K562 (cell line): ENCODE measurements around the gene MAEL. TPM values are rescaled to one million over a fixed set of nuclear protein-coding genes. Genes with fewer than 3 reads are reported as not detected.

Experiments used
- ARID2 ChIP-seq: fragments of 450-650 bp; IDR thresholded peaks from 2 replicates; pipeline ENCODE4 v1.6.1; 2017; ENCODE audit warnings: antibody characterized with exemption, mild to moderate bottlenecking
- C11orf30 ChIP-seq: fragments of 450-650 bp; IDR thresholded peaks from 2 replicates; pipeline ENCODE4 v1.6.1; 2016; ENCODE audit warnings: low read depth, mild to moderate bottlenecking
- CHD2 ChIP-seq: IDR thresholded peaks from 2 replicates; pipeline ENCODE4 v1.6.1; 2011; ENCODE audit warnings: low read depth, low read length
- CREM ChIP-seq: IDR thresholded peaks from 2 replicates; pipeline ENCODE4 v1.6.1; 2014; ENCODE audit warnings: antibody characterized with exemption, low read depth
- DIDO1 ChIP-seq: fragments of 450-650 bp; IDR thresholded peaks from 2 replicates; pipeline ENCODE4 v1.6.1; 2016; ENCODE audit warnings: low read depth, missing biosample characterization, missing genetic modification characterization
- ETV1 ChIP-seq: fragments of 450-650 bp; conservative IDR thresholded peaks from 2 replicates; pipeline ENCODE4 v1.6.1; 2016; ENCODE audit warnings: missing genetic modification characterization, control low read depth, low read depth, missing compliant biosample characterization
- HMG20B ChIP-seq: fragments of 250-450 bp; sonication (Bioruptor Pico); IDR thresholded peaks from 2 replicates; pipeline ENCODE4 v1.5.0; 2021; ENCODE audit warnings: mild to moderate bottlenecking
- L3MBTL2 ChIP-seq: fragments of 450-650 bp; IDR thresholded peaks from 2 replicates; pipeline ENCODE4 v1.6.1; 2016; ENCODE audit warnings: mild to moderate bottlenecking, moderate library complexity
- MTA3 ChIP-seq: fragments of 450-650 bp; formaldehyde crosslinking; IDR thresholded peaks from 2 replicates; pipeline ENCODE4 v1.6.1; 2017; ENCODE audit warnings: mild to moderate bottlenecking, borderline replicate concordance
- MYC ChIP-seq, 2 experiments: fragments of 250-450 bp in 1 of 2; sonication (Bioruptor Pico) in 1 of 2; IDR thresholded peaks; 2 replicates each; pipeline versions ENCODE4 v1.5.1 to v1.6.1; 2012 to 2021; ENCODE audit warnings: low read depth in 2 of 2, borderline replicate concordance in 1 of 2, improper control_type of control experiment in 1 of 2, low read length in 1 of 2, mild to moderate bottlenecking in 1 of 2, moderate library complexity in 1 of 2
- NUFIP1 ChIP-seq: fragments of 450-650 bp; IDR thresholded peaks from 2 replicates; pipeline ENCODE4 v1.6.1; 2018; ENCODE audit not compliant: partially characterized antibody
- PCBP2 ChIP-seq: fragments of 200-400 bp; formaldehyde crosslinking; IDR thresholded peaks from 2 replicates; pipeline ENCODE4 v1.6.1; 2018; ENCODE audit warnings: low read length, low read depth, mild to moderate bottlenecking, moderate library complexity; ENCODE audit not compliant: poor library complexity, severe bottlenecking
- PTRF ChIP-seq: fragments of 450-650 bp; IDR thresholded peaks from 2 replicates; pipeline ENCODE4 v1.6.1; 2016; ENCODE audit warnings: mild to moderate bottlenecking, missing genetic modification characterization, missing compliant biosample characterization
- RBM25 ChIP-seq: fragments of 200-400 bp; formaldehyde crosslinking; IDR thresholded peaks from 2 replicates; pipeline ENCODE4 v1.6.1; 2018; ENCODE audit warnings: low read length, low read depth, moderate library complexity; ENCODE audit not compliant: severe bottlenecking
- RCOR1 ChIP-seq, 2 experiments: IDR thresholded peaks; 2 replicates each; pipeline ENCODE4 v1.6.1; 2012; ENCODE audit warnings: low read depth in 2 of 2, low read length in 2 of 2, borderline replicate concordance in 1 of 2, improper control_type of control experiment in 1 of 2
- SMAD4 ChIP-seq: fragments of 250-450 bp; sonication (Bioruptor Pico); conservative IDR thresholded peaks from 2 replicates; pipeline ENCODE4 v1.8.0; 2021; ENCODE audit warnings: inconsistent platforms, mild to moderate bottlenecking, moderate library complexity
- SMC3 ChIP-seq: conservative IDR thresholded peaks from 2 replicates; pipeline ENCODE4 v1.6.1; 2011; ENCODE audit warnings: low read depth, low read length, improper control_type of control experiment; ENCODE audit not compliant: insufficient read depth
- TAF1 ChIP-seq: IDR thresholded peaks from 2 replicates; pipeline ENCODE4 v1.6.1; 2011; ENCODE audit warnings: mild to moderate bottlenecking, low read length, moderate library complexity; ENCODE audit not compliant: insufficient read depth, control insufficient read depth, severe bottlenecking; ENCODE audit errors: extremely low read depth
- TAL1 ChIP-seq: fragments of 450-650 bp; IDR thresholded peaks from 2 replicates; pipeline ENCODE4 v1.6.1; 2016; ENCODE audit warnings: mild to moderate bottlenecking
- TEAD4 ChIP-seq, 2 experiments: sonication (generic) in 1 of 2; formaldehyde crosslinking in 1 of 2; IDR thresholded peaks; 2 replicates each; pipeline versions ENCODE4 v1.6.1 to v1.8.0; 2012 to 2022; ENCODE audit warnings: borderline replicate concordance in 1 of 2, inconsistent platforms in 1 of 2, low read length in 1 of 2, mild to moderate bottlenecking in 1 of 2, missing genetic modification reagents in 1 of 2
- TGIF2 ChIP-seq: sonication (generic); formaldehyde crosslinking; IDR thresholded peaks from 2 replicates; pipeline ENCODE4 v1.8.1; 2022; ENCODE audit warnings: mild to moderate bottlenecking, missing genetic modification reagents, moderate library complexity
- ZNF644 ChIP-seq: fragments of 200-800 bp; sonication (Bioruptor generic); IDR thresholded peaks from 2 replicates; pipeline ENCODE4 v1.6.1; 2016; ENCODE audit warnings: low read depth, missing genetic modification characterization, missing compliant biosample characterization
- polyA plus RNA-seq, 8 experiments: library from polyadenylated mRNA; depleted of rRNA in 4 of 8; stranded (reverse) in 5 of 8; unstranded in 3 of 8; fragments of >200 nt; fragmentation: Nextera tagmentation in 2 of 8; fragmentation: Illumina TruSeq in 1 of 8; extraction: Ambion mirVana in 2 of 8; extraction: Trizol in 1 of 8; gene quantifications; 2 replicates each; pipeline versions ENCODE4 v1.2.1 to v1.2.3, GENCODE V29; 2011 to 2014; ENCODE audit warnings: inconsistent platforms in 1 of 8, missing spikeins in 1 of 8
- total RNA-seq, 7 experiments: library from RNA; depleted of rRNA in 6 of 7; stranded (reverse); fragments of >200 nt in 6 of 7; fragmentation: Illumina TruSeq in 2 of 7; extraction: Trizol in 2 of 7; gene quantifications; 2 replicates each; pipeline versions ENCODE4 v1.2.1 to v1.2.3, GENCODE V29; 2011 to 2021; ENCODE audit warnings: low replicate concordance in 1 of 7
- TF ChIP-seq, protein P1 (sequence below), 2 experiments: IDR thresholded peaks; 2 replicates each; pipeline ENCODE4 v1.6.1; 2011; ENCODE audit warnings: borderline replicate concordance in 1 of 2, control low read depth in 1 of 2, low read depth in 1 of 2, low read length in 1 of 2, mild to moderate bottlenecking in 1 of 2, mixed read lengths in 1 of 2, moderate library complexity in 1 of 2; ENCODE audit not compliant: insufficient read depth in 1 of 2, insufficient read length in 1 of 2, poor library complexity in 1 of 2, severe bottlenecking in 1 of 2; ENCODE audit errors: extremely low read depth in 1 of 2
- TF ChIP-seq, protein P2 (sequence below): sonication (generic); formaldehyde crosslinking; IDR thresholded peaks from 2 replicates; pipeline ENCODE4 v1.8.1; 2022; ENCODE audit warnings: missing genetic modification reagents
- TF ChIP-seq, protein P3 (sequence below): fragments of 450-650 bp; conservative IDR thresholded peaks from 2 replicates; pipeline ENCODE4 v1.6.1; 2016; ENCODE audit warnings: missing genetic modification characterization, low read depth, mild to moderate bottlenecking, control low read depth, missing compliant biosample characterization

The MAEL gene
- total and polyA plus RNA-seq, 9 of the 15 experiments (the other 6 are each of a cell fraction or from before 2014, with no cell fraction given): 0.11 to 1.9 (median 0.75) TPM

DNA sequence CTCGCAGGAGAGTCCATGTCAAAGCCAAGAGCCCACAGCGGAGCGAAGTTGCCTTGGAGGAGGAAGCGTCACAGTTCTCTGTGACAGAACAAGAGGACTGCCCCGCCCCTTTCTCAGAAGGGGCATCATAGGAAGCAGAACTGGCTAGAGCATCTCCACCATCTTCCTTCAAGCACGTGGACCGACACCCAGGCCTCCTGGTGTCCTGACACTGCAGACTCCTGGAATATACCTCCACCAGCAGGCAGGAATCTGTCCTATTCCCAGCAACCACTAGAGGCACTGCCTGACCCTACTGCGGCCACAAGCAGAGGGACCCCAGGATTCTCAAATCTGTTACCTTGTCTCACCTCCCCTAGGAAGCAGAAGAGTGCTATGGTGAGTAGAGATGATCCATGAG lies 63.3 kb downstream of the MAEL start (continued):
- TF ChIP-seq, protein P1, sequence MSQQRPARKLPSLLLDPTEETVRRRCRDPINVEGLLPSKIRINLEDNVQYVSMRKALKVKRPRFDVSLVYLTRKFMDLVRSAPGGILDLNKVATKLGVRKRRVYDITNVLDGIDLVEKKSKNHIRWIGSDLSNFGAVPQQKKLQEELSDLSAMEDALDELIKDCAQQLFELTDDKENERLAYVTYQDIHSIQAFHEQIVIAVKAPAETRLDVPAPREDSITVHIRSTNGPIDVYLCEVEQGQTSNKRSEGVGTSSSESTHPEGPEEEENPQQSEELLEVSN (IDR thresholded peaks at IDR 0.05; ENCODE audit: borderline replicate concordance in 1 of 2, extremely low read depth in 1 of 2, insufficient read depth in 1 of 2, insufficient read length in 1 of 2, low read depth in 1 of 2, low read length in 1 of 2, poor library complexity in 1 of 2, severe bottlenecking in 1 of 2): peak in 1 of 2 experiments; percentile 15
- TF ChIP-seq CHD2: no peak
- TF ChIP-seq, protein P2, sequence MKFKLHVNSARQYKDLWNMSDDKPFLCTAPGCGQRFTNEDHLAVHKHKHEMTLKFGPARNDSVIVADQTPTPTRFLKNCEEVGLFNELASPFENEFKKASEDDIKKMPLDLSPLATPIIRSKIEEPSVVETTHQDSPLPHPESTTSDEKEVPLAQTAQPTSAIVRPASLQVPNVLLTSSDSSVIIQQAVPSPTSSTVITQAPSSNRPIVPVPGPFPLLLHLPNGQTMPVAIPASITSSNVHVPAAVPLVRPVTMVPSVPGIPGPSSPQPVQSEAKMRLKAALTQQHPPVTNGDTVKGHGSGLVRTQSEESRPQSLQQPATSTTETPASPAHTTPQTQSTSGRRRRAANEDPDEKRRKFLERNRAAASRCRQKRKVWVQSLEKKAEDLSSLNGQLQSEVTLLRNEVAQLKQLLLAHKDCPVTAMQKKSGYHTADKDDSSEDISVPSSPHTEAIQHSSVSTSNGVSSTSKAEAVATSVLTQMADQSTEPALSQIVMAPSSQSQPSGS: no peak
- 0 out of 2 replicates have a peak, but pooled peaks have one; percentile 16 for TF ChIP-seq CREM
- TF ChIP-seq ZNF644 (tag): no peak
- TF ChIP-seq TEAD4 (IDR thresholded peaks at IDR 0.05; ENCODE audit: low read length): no peak
- no peak for TF ChIP-seq TEAD4 (CRISPR knock-in tag; IDR thresholded peaks at IDR 0.05; ENCODE audit: borderline replicate concordance)
- no peak for TF ChIP-seq PTRF
- TF ChIP-seq RCOR1 (IDR thresholded peaks at IDR 0.05; ENCODE audit: borderline replicate concordance in 1 of 2, low read depth in 2 of 2, low read length in 2 of 2): peak in 1 of 2 experiments; percentile 55; a peak in 1 of 4 replicates
- TF ChIP-seq ETV1 (tag): no peak
- peak; percentile 59 for TF ChIP-seq MYC (IDR thresholded peaks at IDR 0.05; ENCODE audit: low read depth, low read length)
- TF ChIP-seq MYC (CRISPR knock-in tag; IDR thresholded peaks at IDR 0.05; ENCODE audit: borderline replicate concordance, low read depth): no peak
- no peak for TF ChIP-seq HMG20B (CRISPR knock-in tag)
- no peak for TF ChIP-seq SMAD4 (CRISPR knock-in tag)
- TF ChIP-seq RBM25: no peak
- no peak for TF ChIP-seq TAL1
- TF ChIP-seq, protein P3, sequence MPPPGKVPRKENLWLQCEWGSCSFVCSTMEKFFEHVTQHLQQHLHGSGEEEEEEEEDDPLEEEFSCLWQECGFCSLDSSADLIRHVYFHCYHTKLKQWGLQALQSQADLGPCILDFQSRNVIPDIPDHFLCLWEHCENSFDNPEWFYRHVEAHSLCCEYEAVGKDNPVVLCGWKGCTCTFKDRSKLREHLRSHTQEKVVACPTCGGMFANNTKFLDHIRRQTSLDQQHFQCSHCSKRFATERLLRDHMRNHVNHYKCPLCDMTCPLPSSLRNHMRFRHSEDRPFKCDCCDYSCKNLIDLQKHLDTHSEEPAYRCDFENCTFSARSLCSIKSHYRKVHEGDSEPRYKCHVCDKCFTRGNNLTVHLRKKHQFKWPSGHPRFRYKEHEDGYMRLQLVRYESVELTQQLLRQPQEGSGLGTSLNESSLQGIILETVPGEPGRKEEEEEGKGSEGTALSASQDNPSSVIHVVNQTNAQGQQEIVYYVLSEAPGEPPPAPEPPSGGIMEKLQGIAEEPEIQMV (tag): no peak
- TF ChIP-seq MTA3: no peak
- TF ChIP-seq ARID2: no peak
- no peak for TF ChIP-seq PCBP2
- peak; percentile 57 for TF ChIP-seq L3MBTL2
- TF ChIP-seq TAF1: no peak
- no peak for TF ChIP-seq C11orf30
- TF ChIP-seq SMC3: peak; percentile 19; the same call in 1 of the 2 replicates
- no peak for TF ChIP-seq NUFIP1
- no peak for TF ChIP-seq TGIF2 (CRISPR knock-in tag)
- no peak for TF ChIP-seq DIDO1 (tag)
